GM18858 (cell line): Measurements from ENCODE around the gene KCNAB1.
"Not testable (repeated sequence)": the region's sequence is repeated elsewhere in the genome, so short reads cannot be mapped to it uniquely, and the experiment has no call there.

ENCODE experiments used
- ATAC-seq: cut with Tn5 transposase; IDR thresholded peaks from one replicate; pipeline ENCODE4 v1.9.1; 2021; ENCODE audit not compliant: unreplicated experiment

KCNAB1 gene

GRCh38 chr3:156120528-156121251, at the start of gene KCNAB1:
Gene KCNAB1, plus strand, starts transcription at chr3:156120578.
- ATAC-seq = no peak

DNA sequence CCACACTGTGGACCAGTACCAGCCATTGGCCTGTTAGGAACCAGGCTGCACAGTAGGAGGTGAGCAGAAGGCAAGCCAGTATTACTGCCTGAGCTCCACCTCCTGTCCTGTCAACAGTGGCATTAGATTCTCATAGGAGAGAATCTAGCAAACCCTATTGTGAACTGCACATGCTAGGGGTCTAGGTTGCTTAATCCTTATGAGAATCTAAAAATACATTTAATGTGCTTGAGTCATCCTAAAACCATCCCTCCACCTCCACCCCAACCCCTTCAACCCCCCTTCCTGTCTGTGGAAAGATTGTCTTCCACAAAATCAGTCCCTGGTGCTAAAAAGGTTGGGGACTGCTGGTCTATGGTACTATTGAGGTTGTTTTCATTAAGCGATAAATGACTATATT, 49.3 kb upstream of the KCNAB1 start:
- no peak for ATAC-seq

DNA sequence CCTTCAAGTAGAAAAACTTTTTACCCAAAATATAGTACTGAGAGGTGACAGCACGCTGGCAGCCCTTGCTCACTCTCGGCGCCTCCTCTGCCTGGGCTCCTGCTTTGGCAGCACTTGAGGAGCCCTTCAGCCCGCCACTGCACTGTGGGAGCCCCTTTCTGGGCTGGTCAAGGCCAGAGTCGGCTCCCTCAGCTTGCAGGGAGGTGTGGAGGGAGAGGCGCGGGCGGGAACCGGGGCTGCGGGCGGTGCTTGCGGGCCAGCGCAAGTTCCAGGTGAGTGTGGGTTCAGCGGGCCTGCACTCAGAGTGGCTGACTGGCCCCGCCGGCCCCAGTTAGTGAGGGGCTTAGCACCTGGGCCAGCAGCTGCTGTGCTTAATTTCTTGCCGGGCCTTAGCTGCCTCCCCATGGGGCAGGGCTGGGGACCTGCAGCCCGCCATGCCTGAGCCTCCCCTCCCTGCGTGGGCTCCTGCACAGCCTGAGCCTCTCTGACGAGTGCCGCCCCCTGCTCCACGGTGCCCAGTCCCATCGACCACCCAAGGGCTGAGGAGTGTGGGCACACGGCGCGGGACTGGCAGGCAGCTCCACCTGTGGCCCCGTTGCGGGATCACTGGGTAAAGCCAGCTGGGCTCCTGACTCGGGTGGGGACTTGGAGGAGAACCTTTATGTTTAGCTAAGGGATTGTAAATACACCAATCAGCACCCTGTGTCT, 47.3 kb upstream of the KCNAB1 start:
- ATAC-seq = not testable (repeated sequence)

GRCh38 chr3:156090126-156090525, 30.3 kb upstream of the KCNAB1 start:
- ATAC-seq = no peak

DNA sequence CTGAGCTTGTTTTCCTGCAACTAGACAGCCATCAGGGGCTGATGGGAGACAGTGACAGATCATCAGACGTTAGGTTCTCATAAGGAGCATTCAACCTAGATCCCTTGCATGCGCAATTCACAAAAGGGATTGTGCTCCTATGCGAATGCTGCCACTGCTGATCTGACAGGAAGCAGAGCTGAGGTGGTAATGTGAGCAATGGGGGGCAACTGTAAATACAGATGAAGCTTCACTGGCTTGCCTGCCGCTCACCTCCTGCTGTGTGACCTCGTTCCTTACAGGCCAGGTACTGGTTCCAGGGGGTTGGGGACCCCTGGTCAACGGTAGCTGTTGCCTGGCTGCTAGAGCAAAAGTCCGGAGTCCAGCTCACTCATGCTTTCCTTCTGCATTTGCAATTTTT, 26.4 kb upstream of the KCNAB1 start:
- ATAC-seq = no peak

GRCh38 chr3:156094391-156094790, 26.0 kb upstream of the KCNAB1 start:
- ATAC-seq = no peak

DNA sequence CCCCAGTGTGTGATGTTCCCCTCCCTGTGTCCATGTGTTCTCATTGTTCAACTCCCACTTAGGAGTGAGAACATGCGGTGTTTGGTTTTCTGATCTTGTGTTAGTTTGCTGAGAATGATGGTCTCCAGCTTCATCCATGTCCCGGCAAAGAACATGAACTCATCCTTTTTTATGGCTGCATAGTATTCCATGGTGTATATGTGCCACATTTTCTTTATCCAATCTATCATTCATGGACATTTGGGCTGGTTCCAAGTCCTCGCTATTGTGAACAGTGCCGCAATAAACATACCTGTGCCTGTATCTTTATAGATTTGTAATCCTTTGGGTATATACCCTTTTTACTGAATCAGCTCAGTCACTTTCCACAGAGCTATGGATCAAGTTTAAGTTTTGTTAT, 24.7 kb upstream of the KCNAB1 start:
- not testable (repeated sequence) for ATAC-seq

DNA sequence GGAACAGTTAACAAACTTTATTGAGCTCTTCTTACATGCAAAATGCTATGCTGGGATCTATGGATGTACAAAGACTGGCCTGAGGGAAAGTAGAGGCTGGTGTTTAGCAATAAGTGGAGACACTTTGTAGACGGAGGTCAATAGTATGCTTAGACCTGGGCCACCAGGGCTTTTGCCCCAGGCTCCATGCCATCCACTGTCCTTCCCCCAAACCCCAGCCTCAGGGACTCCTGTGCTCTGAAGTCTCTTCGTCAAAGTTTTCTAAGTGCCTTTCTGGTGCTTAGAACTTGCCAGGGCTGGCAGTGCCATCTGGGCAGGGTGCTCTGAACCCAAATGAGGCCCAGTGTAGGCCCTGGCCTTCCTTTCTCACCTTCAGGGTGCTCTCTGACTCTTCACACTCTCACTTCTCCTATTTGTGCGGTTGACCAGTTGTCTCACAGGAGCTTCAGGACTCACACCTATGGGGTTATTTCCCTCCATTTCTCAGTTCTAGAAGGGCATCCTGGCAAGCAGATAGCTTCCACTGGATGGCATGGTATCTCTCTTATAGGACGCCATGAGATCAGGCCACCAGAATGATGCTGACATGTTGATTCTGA, 21.8 kb upstream of the KCNAB1 start:
- ATAC-seq = peak; percentile 92

GRCh38 chr3:156099348-156099747, 21.0 kb upstream of the KCNAB1 start:
- not testable (repeated sequence) for ATAC-seq

- not testable (repeated sequence) for ATAC-seq
Measured at GRCh38 chr3:156099984-156100383, 20.4 kb upstream of the KCNAB1 start.

GRCh38 chr3:156102267-156102931, 18.0 kb upstream of the KCNAB1 start:
- ATAC-seq = no peak

DNA sequence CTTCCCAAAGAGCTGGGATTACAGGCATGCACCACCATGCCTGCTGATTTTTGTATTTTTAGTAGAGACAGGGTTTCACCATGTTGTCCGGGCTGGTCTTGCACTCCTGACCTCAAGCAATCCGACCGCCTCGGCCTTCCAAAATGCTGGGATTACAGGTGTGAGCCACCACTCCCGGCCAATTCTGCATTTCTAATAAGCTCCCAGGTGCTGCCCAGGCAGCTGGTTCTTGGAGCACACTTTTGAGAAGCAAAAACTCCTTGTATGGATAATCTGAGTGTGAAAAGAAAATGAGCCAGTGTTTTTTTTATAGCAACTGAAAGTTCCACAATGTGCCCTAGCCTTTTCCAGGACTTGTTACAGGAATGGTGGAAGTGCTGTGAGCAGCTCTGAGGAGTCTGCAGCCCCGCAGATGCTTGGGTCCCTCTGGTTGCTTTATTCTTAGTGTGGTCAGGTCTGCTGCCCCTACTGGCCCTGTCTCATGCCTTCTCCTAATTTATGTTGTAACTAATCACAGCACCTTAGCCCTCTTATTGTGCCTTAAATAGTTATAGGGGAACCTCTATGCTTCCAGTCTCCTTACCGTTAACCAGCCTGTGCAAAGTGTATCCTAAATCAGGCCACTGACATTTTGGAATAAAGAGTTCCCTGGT, 13.5 kb upstream of the KCNAB1 start:
- no peak for ATAC-seq

GRCh38 chr3:156107504-156107903, 12.9 kb upstream of the KCNAB1 start:
- ATAC-seq = no peak

DNA sequence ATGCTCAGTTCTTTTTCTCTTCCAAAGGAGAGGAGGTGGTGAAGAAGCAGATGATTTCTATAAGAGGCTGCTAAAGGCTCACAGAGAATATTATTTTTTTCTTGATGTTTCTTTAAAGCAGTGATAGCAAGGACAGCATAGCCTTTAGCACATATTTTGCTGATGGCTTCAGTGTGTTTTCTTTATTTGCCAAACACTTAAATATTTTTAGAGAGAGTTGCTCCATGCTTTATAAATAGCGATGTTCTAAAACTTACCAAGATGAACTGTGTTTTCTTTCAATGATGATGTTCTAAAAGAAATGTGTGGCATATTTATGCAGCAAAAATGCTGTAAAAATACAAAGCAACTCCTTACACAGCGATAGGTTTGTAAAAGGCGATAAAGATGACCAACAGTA, 11.8 kb upstream of the KCNAB1 start:
- no peak for ATAC-seq

DNA sequence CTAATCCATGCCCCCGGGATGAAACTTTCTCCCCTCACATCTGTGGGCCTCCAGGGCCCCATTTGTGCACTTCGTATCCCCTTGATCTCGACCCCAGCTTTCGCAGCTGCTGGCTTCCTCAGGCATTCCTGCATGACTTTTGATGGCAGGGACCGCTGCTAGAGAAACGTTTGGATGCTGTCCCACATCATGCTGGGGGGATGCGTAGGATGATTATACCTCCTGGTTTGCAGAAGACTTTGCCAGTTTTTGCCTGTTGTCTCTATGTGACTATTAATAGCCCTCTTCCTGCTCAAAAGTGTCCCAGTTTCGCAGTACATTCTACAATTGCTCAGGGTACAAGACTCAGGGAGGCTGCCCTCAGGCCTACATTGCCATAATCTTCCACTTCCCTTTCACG, 10.4 kb upstream of the KCNAB1 start:
- ATAC-seq = no peak

GRCh38 chr3:156126467-156126866, 6.1 kb downstream of the KCNAB1 start:
- ATAC-seq = no peak

- no peak for ATAC-seq
Measured at GRCh38 chr3:156131241-156131640, 10.9 kb downstream of the KCNAB1 start.

GRCh38 chr3:156131799-156132198, 11.4 kb downstream of the KCNAB1 start:
- ATAC-seq = no peak

DNA sequence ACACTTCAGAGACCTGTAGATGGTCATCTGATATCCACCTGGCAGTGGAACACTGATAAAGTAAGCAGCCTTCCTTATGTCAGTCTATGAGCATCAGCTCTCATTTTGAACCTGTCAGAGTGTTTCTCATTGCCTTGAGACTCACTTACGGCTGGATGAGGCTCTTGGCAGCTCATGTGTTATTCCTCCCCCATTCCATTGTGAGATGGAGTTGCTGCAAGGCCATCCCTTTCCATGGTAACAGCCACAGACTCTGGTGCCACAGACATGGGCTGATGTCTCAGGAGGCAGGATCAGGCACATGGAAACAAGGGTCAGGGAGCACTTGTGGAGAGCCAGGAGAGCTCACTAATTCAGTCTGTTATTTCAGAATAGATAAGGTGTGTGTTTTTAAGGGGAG, 11.9 kb downstream of the KCNAB1 start:
- no peak for ATAC-seq

DNA sequence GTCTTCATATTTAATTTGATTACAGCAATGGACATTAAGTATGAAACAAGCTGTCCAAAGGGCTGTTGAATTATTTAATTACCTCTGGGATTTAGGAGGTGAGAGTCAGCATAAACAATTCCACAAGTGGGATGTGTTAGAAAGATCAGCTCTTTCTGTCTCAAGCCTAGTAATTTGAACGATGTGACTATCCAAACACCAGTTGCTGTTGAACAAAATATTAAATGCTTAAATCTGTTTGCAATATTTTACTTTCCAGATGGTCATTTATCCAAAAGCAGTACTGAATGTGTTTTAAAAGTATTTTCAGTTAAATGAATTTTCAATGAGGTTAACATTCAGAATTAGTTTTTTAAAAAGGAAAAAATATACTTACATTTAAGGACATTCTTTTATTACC, 12.7 kb downstream of the KCNAB1 start:
- ATAC-seq = no peak
